Activated CD8-positive, alpha-beta memory T cell treated with anti-CD3 and anti-CD28 coated beads, Interleukin-2, amount 10 ng/mL, durations not matched to agents 7 days and 5 days (primary cell): ENCODE results near the gene JDP2. TPM values are rescaled to one million over a fixed set of nuclear protein-coding genes. Genes with fewer than 3 reads are reported as not detected.
A peak's percentile ranks its signal among the peaks of the same experiment; 100 is the strongest.
"Not testable (repeated sequence)": the region's sequence is repeated elsewhere in the genome, so short reads cannot be mapped to it uniquely, and the experiment has no call there.

ENCODE experiments used
- ATAC-seq: fragments of 150-1000 bp; cut with Tn5 transposase; one replicate; pipeline ENCODE4 v1.10.0; 2021; ENCODE audit warnings: moderate library complexity
- CTCF ChIA-PET: fragments of 350-600 bp; sonication (Branson Sonifier 250); formaldehyde crosslinking; loops from one replicate; lab custom pipeline; 2021; ENCODE audit warnings: antibody characterized with exemption; lab: Charles Lee
- DNase-seq: peaks from one replicate; pipeline ENCODE4 v3.0.0-alpha.2; 2020
- H3K27ac Mint-ChIP-seq: one replicate; pipeline ENCODE4 v1.8.0; 2021; ENCODE audit warnings: mild to moderate bottlenecking, mixed read lengths
- H3K27me3 Mint-ChIP-seq: one replicate; pipeline ENCODE4 v1.8.0; 2021; ENCODE audit warnings: mixed read lengths
- H3K36me3 Mint-ChIP-seq: one replicate; pipeline ENCODE4 v1.8.0; 2021; ENCODE audit warnings: mild to moderate bottlenecking, mixed read lengths
- H3K4me1 Mint-ChIP-seq: one replicate; pipeline ENCODE4 v1.8.0; 2021; ENCODE audit warnings: mixed read lengths
- H3K4me3 Mint-ChIP-seq: one replicate; pipeline ENCODE4 v1.8.0; 2021; ENCODE audit warnings: mild to moderate bottlenecking, moderate library complexity, mixed read lengths
- H3K9me3 Mint-ChIP-seq: one replicate; pipeline ENCODE4 v1.8.0; 2022; ENCODE audit warnings: low read depth, mixed read lengths
- total RNA-seq, 2 experiments: library from RNA; stranded (reverse); gene quantifications; one replicate each; pipeline ENCODE4 v1.2.3, GENCODE V29; 2021

JDP2 gene
- total RNA-seq, 2 experiments from 2014 or later, result 0.75 to 1.1 TPM

DNA sequence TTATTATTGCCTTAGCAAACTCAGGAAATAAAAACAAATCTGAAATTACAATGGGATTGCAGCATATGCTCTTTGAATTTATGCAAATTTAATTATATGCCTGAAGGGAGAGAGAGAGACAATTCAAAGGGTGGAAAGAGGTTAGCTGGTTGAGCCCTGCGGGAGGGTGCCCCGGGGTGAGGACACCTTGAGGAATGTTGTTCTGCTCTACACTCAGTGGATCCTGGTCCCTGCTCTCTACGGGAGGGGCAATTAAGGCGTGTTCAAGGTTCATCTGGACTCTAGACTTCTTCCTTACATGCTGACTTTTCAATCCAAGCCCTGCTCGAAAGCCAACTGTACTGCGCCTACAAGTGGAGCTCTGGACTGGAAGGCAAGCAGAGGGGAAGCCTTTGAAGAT lies 46.3 kb downstream of the JDP2 start:
- H3K36me3 Mint-ChIP-seq, H3K4me3 Mint-ChIP-seq, ATAC-seq, DNase-seq, H3K9me3 Mint-ChIP-seq, H3K4me1 Mint-ChIP-seq, H3K27ac Mint-ChIP-seq, CTCF ChIA-PET: not testable (repeated sequence)
- H3K27me3 Mint-ChIP-seq, result peaks cover 21% of the 10 kb centered on the region

GRCh38 chr14:75476274-75476995 lies 48.6 kb downstream of the JDP2 start:
- Mint-ChIP-seq H3K36me3 (no peaks in the 10 kb centered on the region), H3K27me3 (peaks cover 35% of the 10 kb centered on the region), H3K27ac (no peak overlapping the region), H3K4me3 (no peak overlapping the region), H3K9me3 (no peaks in the 10 kb centered on the region), H3K4me1 (no peaks in the 10 kb centered on the region)
- CTCF ChIA-PET, result interaction anchor here (0.9 to 1.4 kb wide), 2 partner anchors 11 to 12 kb away, joined by 3 read pairs; no protein-coding TSS in a partner anchor
- DNase-seq (no peak), ATAC-seq (no peak)

DNA sequence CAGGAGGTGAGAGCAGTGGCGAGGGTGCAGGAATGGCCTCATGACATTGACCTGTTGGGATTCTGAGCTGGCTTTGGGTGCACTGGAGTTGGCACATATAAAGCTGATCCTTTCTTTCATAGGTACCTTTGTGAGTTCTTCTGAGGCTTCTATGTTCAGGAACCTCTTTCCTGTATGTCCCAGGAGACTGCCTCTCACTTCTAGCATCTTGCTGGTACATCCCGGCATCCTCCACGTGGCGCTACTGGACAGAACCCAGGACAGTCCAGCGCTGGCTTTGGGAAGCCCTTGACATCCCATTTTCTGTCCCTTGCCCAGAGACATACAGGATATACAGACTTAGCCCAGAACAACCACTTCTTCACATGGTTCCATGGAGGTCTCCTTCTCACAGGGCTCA lies 50.1 kb downstream of the JDP2 start:
- no peaks in the 10 kb centered on the region for H3K4me1 Mint-ChIP-seq

DNA sequence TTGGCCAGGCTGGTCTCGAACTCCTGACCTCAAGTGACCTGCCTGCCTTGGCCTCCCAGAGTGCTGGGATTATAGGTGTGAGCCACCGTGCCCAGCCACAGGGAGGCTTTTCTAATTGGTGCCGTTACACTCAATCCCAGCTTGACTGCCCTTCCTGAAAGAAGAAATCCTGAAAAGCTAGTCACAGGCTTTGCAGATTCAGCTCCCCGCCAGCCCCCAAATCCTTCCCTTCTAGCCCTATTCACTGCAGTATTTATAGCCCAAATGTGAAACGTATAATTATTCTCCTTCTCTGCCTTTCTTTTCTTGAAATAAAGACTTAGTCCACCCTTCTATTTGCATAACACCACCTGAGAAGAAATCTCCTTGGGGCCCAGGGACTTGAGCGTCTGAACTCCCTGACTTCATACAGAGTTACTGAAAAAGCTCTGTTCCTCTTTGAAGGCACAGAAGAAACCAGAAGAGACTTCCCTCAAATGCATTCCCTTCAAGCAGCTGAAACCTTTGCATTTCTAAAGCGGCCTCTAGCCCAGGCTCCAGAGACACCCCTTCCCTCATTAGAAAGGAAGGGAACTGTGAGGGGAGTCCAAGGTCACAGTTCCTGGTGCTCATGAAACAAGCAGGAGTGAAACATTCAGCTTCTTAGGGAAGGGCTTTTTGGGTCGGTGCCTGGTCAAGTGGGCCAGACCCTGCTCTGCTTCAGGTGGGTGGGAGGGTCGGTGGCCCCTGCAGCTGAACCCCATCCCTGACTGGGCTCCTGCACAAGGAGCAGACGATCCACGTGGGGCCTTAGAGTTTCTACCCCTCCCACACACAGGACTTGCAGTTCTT lies 52.2 kb downstream of the JDP2 start:
- Mint-ChIP-seq H3K36me3 (peaks cover 1% of the 10 kb centered on the region), H3K9me3 (no peaks in the 10 kb centered on the region), H3K27me3 (peaks cover 23% of the 10 kb centered on the region), H3K4me1 (no peaks in the 10 kb centered on the region), H3K27ac (no peak overlapping the region), H3K4me3 (no peak overlapping the region)
- no peak for ATAC-seq
- DNase-seq, result no peak
- CTCF ChIA-PET, result interaction anchor here (1.1 to 1.6 kb wide), 2 partner anchors 9 to 116 kb away, joined by 3 to 6 read pairs; no protein-coding TSS in a partner anchor

More for the DNA sequence above, 50.1 kb downstream of the JDP2 start:
- Mint-ChIP-seq H3K4me3 (no peak overlapping the region), H3K27ac (no peak overlapping the region), H3K36me3 (no peaks in the 10 kb centered on the region), H3K9me3 (no peaks in the 10 kb centered on the region), H3K27me3 (peaks cover 35% of the 10 kb centered on the region)
- ATAC-seq, result no peak
- no peak for DNase-seq
- CTCF ChIA-PET, result no interaction called here

DNA sequence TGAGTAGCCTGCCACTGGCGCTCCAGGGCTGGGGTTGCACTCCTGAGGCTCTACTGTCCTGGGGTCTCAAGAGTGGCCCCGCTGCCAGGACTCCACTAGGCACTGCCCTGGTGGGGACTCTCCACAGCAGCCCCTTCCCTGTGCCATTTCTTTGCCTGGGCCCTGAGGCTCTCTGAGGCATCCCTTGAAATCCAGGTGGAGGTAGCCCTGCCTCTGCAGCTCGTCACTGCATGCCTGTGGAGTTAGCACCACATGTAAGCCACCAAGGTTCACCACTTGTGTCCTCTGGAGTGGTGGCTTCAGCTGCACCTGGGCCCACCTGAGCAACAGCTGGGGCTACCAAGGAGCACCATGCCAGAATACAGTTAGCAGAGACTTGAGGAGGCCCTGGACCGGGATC lies 54.5 kb downstream of the JDP2 start:
- no peak for DNase-seq
- CTCF ChIA-PET, result no interaction called here
- Mint-ChIP-seq H3K9me3 (peaks cover 2% of the 10 kb centered on the region), H3K27me3 (peaks cover 18% of the 10 kb centered on the region), H3K4me1 (peaks cover 15% of the 10 kb centered on the region), H3K36me3 (peaks cover 10% of the 10 kb centered on the region), H3K27ac (no peak overlapping the region), H3K4me3 (no peak overlapping the region)
- no peak for ATAC-seq

GRCh38 chr14:75484711-75485429 lies 57.0 kb downstream of the JDP2 start:
- H3K9me3 Mint-ChIP-seq, result peaks cover 2% of the 10 kb centered on the region
- H3K27me3 Mint-ChIP-seq, result peaks cover 11% of the 10 kb centered on the region
- H3K4me3 Mint-ChIP-seq, result no peak overlapping the region
- DNase-seq (peak; percentile 27), ATAC-seq (no peak)
- H3K27ac Mint-ChIP-seq, result no peak overlapping the region
- peaks cover 11% of the 10 kb centered on the region for H3K36me3 Mint-ChIP-seq
- H3K4me1 Mint-ChIP-seq, result peaks cover 31% of the 10 kb centered on the region
- CTCF ChIA-PET, result interaction anchor here (0.7 to 1.4 kb wide), 4 partner anchors 11 to 178 kb away, joined by 3 to 5 read pairs (median 4); no protein-coding TSS in a partner anchor

DNA sequence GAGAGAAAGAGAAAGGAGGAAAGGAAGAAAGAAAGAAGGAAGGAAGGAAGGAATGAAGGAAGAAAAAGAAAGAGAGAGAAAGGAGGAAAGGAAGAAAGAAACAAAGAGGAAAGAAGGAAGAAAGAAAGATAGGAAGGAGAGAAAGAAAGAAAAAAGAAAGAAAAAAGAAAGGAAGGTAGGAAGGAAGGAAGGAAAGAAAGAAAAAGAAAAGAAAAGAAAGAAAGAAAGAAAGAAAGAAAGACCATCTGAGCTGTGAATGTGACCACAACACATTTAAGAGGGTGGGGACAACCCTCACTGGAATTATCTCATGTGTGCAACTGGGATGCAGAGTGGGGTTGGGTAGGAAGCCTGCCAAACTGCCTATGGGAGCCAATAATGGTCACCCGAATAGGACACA lies 58.5 kb downstream of the JDP2 start:
- Mint-ChIP-seq H3K9me3 (peaks cover 5% of the 10 kb centered on the region), H3K36me3 (peaks cover 17% of the 10 kb centered on the region), H3K4me3 (no peak overlapping the region), H3K27me3 (peaks cover 2% of the 10 kb centered on the region), H3K27ac (peak overlapping the region; percentile 29), H3K4me1 (peaks cover 41% of the 10 kb centered on the region)
- DNase-seq, result no peak
- no peak for ATAC-seq
- CTCF ChIA-PET, result interaction anchor here (1.5 to 7.9 kb wide), 4 partner anchors 12 to 181 kb away, joined by 9 to 157 read pairs (median 38); no protein-coding TSS in a partner anchor

DNA sequence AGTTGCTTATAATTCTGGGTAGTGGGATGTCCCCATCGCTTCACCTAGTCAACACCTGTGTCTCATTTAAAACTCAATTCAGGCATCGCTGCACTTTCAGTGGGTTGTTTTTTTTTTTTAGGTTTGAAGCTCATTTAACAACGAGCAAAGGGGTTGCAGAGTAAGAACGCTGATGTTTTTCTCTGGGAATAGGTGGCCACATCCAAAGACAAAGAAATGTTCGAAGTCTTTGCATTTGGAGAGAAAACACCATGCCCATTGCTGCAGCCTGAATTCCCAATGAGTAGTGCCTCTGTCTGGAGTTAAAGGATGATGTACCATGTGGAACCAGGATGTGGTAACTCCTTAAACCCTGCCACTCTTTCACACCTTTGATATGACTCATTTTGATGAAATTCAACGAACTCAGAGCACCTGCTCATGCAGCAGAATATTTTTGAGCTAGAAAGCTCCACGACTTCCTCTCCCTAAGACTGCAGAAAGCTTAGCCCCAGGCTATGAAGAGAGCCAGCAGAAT lies 59.4 kb downstream of the JDP2 start:
- CTCF ChIA-PET, result interaction anchor here (0.8 to 7.9 kb wide), 20 partner anchors 11 to 355 kb away, joined by 3 to 157 read pairs (median 8); partner anchors contain the start of gene BATF
- DNase-seq (peak; percentile 61), ATAC-seq (peak; percentile 84)
- Mint-ChIP-seq H3K27me3 (no peaks in the 10 kb centered on the region), H3K36me3 (peaks cover 17% of the 10 kb centered on the region), H3K27ac (peak overlapping the region; percentile 73), H3K9me3 (peaks cover 5% of the 10 kb centered on the region), H3K4me3 (no peak overlapping the region), H3K4me1 (peaks cover 42% of the 10 kb centered on the region)

GRCh38 chr14:75489480-75489837 lies 61.6 kb downstream of the JDP2 start:
- CTCF ChIA-PET, result interaction anchor here (0.7 to 7.9 kb wide), 45 partner anchors 8 to 596 kb away, joined by 3 to 157 read pairs (median 5); partner anchors contain the start of genes BATF, ERG28 and TTLL5
- peaks cover 15% of the 10 kb centered on the region for H3K36me3 Mint-ChIP-seq
- H3K27me3 Mint-ChIP-seq, result no peaks in the 10 kb centered on the region
- H3K27ac Mint-ChIP-seq, result no peak overlapping the region
- H3K4me3 Mint-ChIP-seq, result no peak overlapping the region
- H3K9me3 Mint-ChIP-seq, result peaks cover 5% of the 10 kb centered on the region
- ATAC-seq (no peak), DNase-seq (peak; percentile 39)
- peaks cover 57% of the 10 kb centered on the region for H3K4me1 Mint-ChIP-seq

GRCh38 chr14:75491376-75491978 lies 63.7 kb downstream of the JDP2 start:
- Mint-ChIP-seq H3K4me3 (no peak overlapping the region), H3K27me3 (no peaks in the 10 kb centered on the region), H3K36me3 (peaks cover 13% of the 10 kb centered on the region), H3K9me3 (peaks cover 3% of the 10 kb centered on the region), H3K27ac (no peak overlapping the region), H3K4me1 (peaks cover 71% of the 10 kb centered on the region)
- ATAC-seq (no peak), DNase-seq (no peak)
- CTCF ChIA-PET, result interaction anchor here (1.1 to 7.9 kb wide), 3 partner anchors 27 to 186 kb away, joined by 4 to 157 read pairs (median 5); no protein-coding TSS in a partner anchor

DNA sequence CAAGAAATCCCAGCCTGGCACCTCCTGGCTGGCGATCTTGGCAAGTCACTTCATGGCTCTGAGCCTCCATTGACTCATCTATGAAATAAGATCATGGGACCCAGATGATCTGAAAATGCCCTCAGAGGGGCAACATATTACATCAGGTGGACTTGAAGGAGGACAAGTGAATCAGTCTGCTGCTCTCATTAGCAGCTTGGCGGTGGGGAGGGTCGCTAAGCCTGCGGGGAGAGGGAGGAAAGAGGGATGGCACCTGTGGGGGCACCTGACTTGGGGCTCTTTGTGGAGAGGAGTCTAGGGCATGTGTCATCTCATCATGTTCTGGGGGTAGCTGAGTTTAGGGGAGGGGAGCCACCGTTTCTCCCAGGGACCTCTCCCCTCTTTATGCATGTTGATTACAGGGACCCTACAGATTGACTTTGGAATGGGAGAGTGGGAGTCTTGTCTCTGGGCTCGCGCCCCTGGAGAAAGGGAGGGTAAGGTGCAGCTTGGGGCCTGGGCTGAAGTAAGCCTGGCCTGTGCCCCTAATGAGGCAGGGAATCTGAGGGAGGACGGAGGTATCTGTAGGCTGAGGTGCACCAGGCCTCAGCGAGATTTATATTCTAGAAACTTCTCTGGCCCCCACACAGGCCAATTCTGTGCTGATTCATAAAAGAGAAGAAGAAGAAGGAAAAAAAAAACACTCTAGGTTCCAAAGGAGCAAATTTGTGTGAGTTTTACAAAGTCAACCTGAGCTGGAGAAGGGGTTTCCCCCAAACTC lies 65.2 kb downstream of the JDP2 start:
- Mint-ChIP-seq H3K4me3 (no peak overlapping the region), H3K9me3 (peaks cover 3% of the 10 kb centered on the region), H3K27ac (peak overlapping the region; percentile 22), H3K4me1 (peaks cover 74% of the 10 kb centered on the region), H3K36me3 (peaks cover 12% of the 10 kb centered on the region), H3K27me3 (no peaks in the 10 kb centered on the region)
- CTCF ChIA-PET, result interaction anchor here (1.1 to 9.1 kb wide), 5 partner anchors 22 to 187 kb away, joined by 3 to 157 read pairs (median 48); no protein-coding TSS in a partner anchor
- no peak for ATAC-seq
- peak; percentile 38 for DNase-seq
